Body of pancreas (tissue), 4 donors: ENCODE measurements around the gene APH1B. TPM values are rescaled to one million over a fixed set of nuclear protein-coding genes. Genes with fewer than 3 reads are reported as not detected.
A peak's percentile ranks its signal among the peaks of the same experiment; 100 is the strongest.

ENCODE experiments used
- ATAC-seq: fragments of 150-250 bp; one replicate; pipeline ENCODE4 v1.9.1; 2016
- DNase-seq, 4 donors: peaks; one replicate each; pipeline ENCODE4 v3.0.0-alpha.2; 2019
- H3K27ac ChIP-seq, 4 donors: fragments of 200-600 bp; sonication (generic); 1 replicate in 3 of 4; 2 replicates in 1 of 4; pipeline versions ENCODE4 v1.5.1 to v1.6.1; 2016 to 2019; ENCODE audit warnings: mild to moderate bottlenecking in 1 of 4, mixed read lengths in 1 of 4, moderate library complexity in 1 of 4
- H3K27me3 ChIP-seq, 2 donors: fragments of 200-600 bp; sonication (generic); one replicate each; pipeline ENCODE4 v1.6.0; 2016; ENCODE audit warnings: mild to moderate bottlenecking in 1 of 2
- H3K36me3 ChIP-seq, 2 donors: fragments of 200-600 bp; sonication (generic); replicated peaks in 1 of 2; 2 replicates each; pipeline ENCODE4 v1.5.1; 2016; ENCODE audit warnings: low read depth in 2 of 2; ENCODE audit not compliant: insufficient read depth in 1 of 2
- H3K4me1 ChIP-seq: fragments of 200-600 bp; sonication (generic); one replicate; pipeline ENCODE4 v1.6.0; 2016
- H3K4me3 ChIP-seq, 2 donors: fragments of 200-600 bp; sonication (generic); 1 replicate in 1 of 2; 2 replicates in 1 of 2; pipeline ENCODE4 v1.5.1; 2016 to 2019
- H3K9me3 ChIP-seq, 3 donors: fragments of 200-600 bp; sonication (generic); 1 replicate in 2 of 3; 2 replicates in 1 of 3; pipeline ENCODE4 v1.5.1; 2016
- POLR2A ChIP-seq, 3 donors: fragments of 450-650 bp; IDR thresholded peaks; one replicate each; pipeline ENCODE4 v1.6.1; 2016; ENCODE audit warnings: antibody characterized with exemption in 3 of 3, mild to moderate bottlenecking in 2 of 3
- WGBS, 2 donors: methylation state at CpG; one replicate each; pipeline ENCODE4 v1.1.5; 2017; 5-methylcytosine and 5-hydroxymethylcytosine counted together
- intact Hi-C: fragments of 100-400 bp; cut with DNase I; formaldehyde crosslinking; loops from one replicate; pipeline ENCODE4 v1.15.1; 2023
- total RNA-seq, 2 donors: library from RNA; depleted of rRNA; stranded (reverse); fragments of >200 nt; gene quantifications; one replicate each; pipeline ENCODE4 v1.1.0, GENCODE V29; 2016
- TF ChIP-seq, protein P1 (sequence below), 7 experiments: fragments of 450-650 bp in 4 of 7; fragments of 200-600 bp in 3 of 7; sonication (generic) in 3 of 7; IDR thresholded peaks; one replicate each; pipeline ENCODE4 v1.5.1; 2016 to 2019; ENCODE audit warnings: antibody characterized with exemption in 7 of 7

Gene APH1B
- total RNA-seq, 2 donors from 2014 or later: 6.9 to 12.7 TPM

DNA sequence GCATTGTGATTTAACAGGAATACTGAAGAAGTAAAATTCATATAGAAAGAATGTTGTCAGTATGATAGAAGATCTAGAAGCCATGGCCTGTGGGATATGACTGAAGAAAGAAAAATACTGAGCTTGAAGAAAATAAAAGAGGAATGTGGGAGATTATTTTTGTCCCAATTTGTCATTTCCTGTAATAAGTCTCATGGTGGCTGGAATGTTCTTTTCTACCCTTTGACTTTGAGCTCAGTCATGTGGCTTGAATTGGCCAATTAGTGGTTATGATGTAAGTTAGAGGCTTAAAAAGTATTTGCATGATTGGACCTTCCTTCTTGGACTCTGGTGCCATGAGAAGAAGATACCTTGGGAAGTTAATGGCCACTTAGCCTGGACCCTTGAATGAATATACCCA lies 14.1 kb downstream of the APH1B start:
- Histone ChIP-seq H3K4me3 (no peak overlapping the region), H3K36me3 (peaks cover 0 to 1% of the 10 kb centered on the region in 2 donors), H3K27ac (no peak overlapping the region), H3K9me3 (no peaks in the 10 kb centered on the region), H3K4me1 (peaks cover 5% of the 10 kb centered on the region), H3K27me3 (no peaks in the 10 kb centered on the region)
- TF ChIP-seq POLR2A (IDR thresholded peaks at IDR 0.05): no peak
- TF ChIP-seq, protein P1, sequence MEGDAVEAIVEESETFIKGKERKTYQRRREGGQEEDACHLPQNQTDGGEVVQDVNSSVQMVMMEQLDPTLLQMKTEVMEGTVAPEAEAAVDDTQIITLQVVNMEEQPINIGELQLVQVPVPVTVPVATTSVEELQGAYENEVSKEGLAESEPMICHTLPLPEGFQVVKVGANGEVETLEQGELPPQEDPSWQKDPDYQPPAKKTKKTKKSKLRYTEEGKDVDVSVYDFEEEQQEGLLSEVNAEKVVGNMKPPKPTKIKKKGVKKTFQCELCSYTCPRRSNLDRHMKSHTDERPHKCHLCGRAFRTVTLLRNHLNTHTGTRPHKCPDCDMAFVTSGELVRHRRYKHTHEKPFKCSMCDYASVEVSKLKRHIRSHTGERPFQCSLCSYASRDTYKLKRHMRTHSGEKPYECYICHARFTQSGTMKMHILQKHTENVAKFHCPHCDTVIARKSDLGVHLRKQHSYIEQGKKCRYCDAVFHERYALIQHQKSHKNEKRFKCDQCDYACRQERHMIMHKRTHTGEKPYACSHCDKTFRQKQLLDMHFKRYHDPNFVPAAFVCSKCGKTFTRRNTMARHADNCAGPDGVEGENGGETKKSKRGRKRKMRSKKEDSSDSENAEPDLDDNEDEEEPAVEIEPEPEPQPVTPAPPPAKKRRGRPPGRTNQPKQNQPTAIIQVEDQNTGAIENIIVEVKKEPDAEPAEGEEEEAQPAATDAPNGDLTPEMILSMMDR (IDR thresholded peaks at IDR 0.05): no peak
- no peak for ATAC-seq
- intact Hi-C loops: loop anchor here (5.0 kb wide), 1 partner anchor 111 kb away; no protein-coding TSS in a partner anchor
- DNase-seq: no peak

DNA sequence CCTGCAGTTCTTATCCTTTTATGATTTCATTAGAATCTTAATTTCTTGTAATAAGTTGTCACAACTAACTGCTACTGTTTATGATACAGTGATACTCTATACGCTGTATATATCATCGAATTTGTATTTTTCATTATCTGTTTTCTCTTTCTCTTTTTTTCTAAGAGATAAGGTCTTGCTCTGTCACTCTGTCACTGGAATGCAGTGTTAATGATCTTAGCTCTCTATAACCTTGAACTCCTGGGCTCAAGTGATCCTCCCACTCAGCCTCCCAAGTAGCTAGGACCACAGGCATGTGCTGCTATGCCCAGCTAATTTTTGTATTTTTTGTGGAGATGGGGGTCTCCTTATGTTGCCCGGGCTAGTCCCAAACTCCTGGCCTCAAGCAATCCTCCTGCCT lies 14.8 kb downstream of the APH1B start:
- DNase-seq (no peak), ATAC-seq (no peak)
- Histone ChIP-seq H3K27ac (no peak overlapping the region), H3K4me1 (peaks cover 5% of the 10 kb centered on the region), H3K36me3 (peaks cover 0 to 1% of the 10 kb centered on the region in 2 donors), H3K9me3 (no peaks in the 10 kb centered on the region), H3K27me3 (no peaks in the 10 kb centered on the region), H3K4me3 (no peak overlapping the region)
- TF ChIP-seq POLR2A (IDR thresholded peaks at IDR 0.05): no peak
- TF ChIP-seq, protein P1 (IDR thresholded peaks at IDR 0.05): no peak
- intact Hi-C loops: loop anchor here (5.0 kb wide), 1 partner anchor 110 kb away; no protein-coding TSS in a partner anchor
- 76 to 79% methylated on average over 3 of the region's 3 CpGs for WGBS, 2 donors

DNA sequence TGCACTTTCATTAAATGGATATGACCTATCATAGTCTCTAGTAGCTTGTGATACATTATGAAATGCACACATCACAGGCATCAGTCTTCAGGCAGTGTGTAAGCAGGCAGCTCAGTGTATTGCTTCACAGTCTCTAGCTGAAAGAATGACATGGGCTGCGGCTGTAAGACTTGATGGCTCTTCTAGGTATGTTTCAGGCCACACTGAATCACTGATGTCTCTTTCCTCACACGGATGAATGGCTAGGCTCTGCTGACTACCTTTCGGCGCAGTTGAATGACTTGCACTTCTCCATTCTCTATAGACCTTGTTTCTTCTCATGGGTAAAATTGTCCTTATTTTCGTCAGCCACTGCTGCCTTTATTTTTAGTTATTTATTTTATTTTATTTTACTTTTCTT lies 15.4 kb downstream of the APH1B start:
- H3K4me1 ChIP-seq: peaks cover 5% of the 10 kb centered on the region
- intact Hi-C loops: loop anchor here (5.0 kb wide), 1 partner anchor 110 kb away; no protein-coding TSS in a partner anchor
- TF ChIP-seq POLR2A (IDR thresholded peaks at IDR 0.05): no peak
- TF ChIP-seq, protein P1 (IDR thresholded peaks at IDR 0.05): no peak
- no peak overlapping the region for H3K27ac ChIP-seq
- DNase-seq (no peak), ATAC-seq (no peak)
- no peaks in the 10 kb centered on the region for H3K27me3 ChIP-seq
- no peak overlapping the region for H3K4me3 ChIP-seq
- 93 to 95% methylated on average over 5 of the region's 5 CpGs for WGBS, 2 donors
- H3K9me3 ChIP-seq: no peaks in the 10 kb centered on the region
- peaks cover 0 to 1% of the 10 kb centered on the region in 2 donors for H3K36me3 ChIP-seq

DNA sequence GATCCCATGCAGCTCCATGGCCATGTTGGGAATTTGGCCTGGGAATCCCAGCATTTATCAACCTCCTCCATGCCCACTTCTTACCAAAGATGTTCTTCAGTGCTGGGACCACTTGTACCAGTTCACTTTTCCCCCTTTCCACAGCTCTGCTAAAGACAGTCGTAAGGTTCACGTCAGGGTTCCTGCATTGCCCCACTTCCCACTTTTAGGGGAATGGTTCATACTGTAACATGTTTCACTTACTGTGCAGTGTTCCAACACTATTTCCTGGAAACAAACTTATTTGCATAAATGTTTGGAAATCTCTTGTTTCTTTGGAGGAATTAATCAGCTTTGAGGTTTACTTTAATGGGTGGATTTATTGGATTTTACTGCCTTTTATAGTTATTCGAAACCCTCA lies 17.0 kb downstream of the APH1B start:
- DNase-seq (peak in 1 of 4 donors; percentile 14), ATAC-seq (no peak)
- H3K36me3 ChIP-seq: no peaks in the 10 kb centered on the region
- H3K4me1 ChIP-seq: no peaks in the 10 kb centered on the region
- H3K27me3 ChIP-seq: no peaks in the 10 kb centered on the region
- H3K4me3 ChIP-seq: no peak overlapping the region
- TF ChIP-seq, protein P1 (IDR thresholded peaks at IDR 0.05): no peak
- TF ChIP-seq POLR2A (IDR thresholded peaks at IDR 0.05): no peak
- 83 to 84% methylated on average over 3 of the region's 3 CpGs for WGBS, 2 donors
- no peak overlapping the region for H3K27ac ChIP-seq
- no peaks in the 10 kb centered on the region for H3K9me3 ChIP-seq
- intact Hi-C loops: loop anchor here (5.0 kb wide), 1 partner anchor 108 kb away; no protein-coding TSS in a partner anchor

DNA sequence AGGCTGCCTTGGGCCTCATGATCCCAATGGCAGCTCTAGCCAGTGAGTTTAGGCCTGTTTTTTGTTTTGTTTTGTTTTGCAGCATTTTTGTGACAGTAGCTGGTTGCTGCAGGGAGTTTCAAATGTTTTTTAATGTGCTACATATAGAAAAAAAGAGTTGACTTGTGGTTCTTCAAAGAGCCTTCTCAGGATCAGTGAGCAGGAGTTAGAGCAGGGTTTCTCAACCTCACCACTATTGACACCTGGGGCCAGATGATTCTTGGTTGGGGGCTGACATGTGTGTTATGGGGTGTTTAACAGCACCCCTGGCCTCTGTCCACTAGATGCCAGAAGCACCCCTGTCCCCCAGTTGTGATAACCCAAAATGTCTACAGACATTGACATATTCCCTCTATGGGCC lies 17.9 kb downstream of the APH1B start:
- intact Hi-C loops: no loop called here
- DNase-seq (no peak), ATAC-seq (no peak)
- TF ChIP-seq, protein P1 (IDR thresholded peaks at IDR 0.05): no peak
- no peak overlapping the region for H3K27ac ChIP-seq
- H3K4me1 ChIP-seq: no peaks in the 10 kb centered on the region
- H3K9me3 ChIP-seq: no peaks in the 10 kb centered on the region
- no peak overlapping the region for H3K4me3 ChIP-seq
- no peaks in the 10 kb centered on the region for H3K36me3 ChIP-seq
- no peaks in the 10 kb centered on the region for H3K27me3 ChIP-seq
